Caco-2 (cell line): Measurements from ENCODE around the gene TMED5. TPM values are rescaled to one million over a fixed set of nuclear protein-coding genes. Genes with fewer than 3 reads are reported as not detected.

Experiments
- BruUV-seq: library from RNA; stranded (reverse); fragments of 400-500 nt; replicated peaks from 2 replicates; lab custom pipeline; 2021; lab: Mats Ljungman, UMichigan
- CTCF ChIA-PET: fragments of 300-600 bp; sonication (Branson Sonifier 250); formaldehyde crosslinking; loops from one replicate; lab custom pipeline; 2022; ENCODE audit warnings: antibody characterized with exemption; lab: Charles Lee
- POLR2A ChIA-PET: fragments of 300-600 bp; sonication (Branson Sonifier 250); formaldehyde crosslinking; loops from one replicate; lab custom pipeline; 2022; ENCODE audit warnings: antibody characterized with exemption; lab: Charles Lee
- DNase-seq, 2 experiments: peaks; one replicate each; pipeline versions ENCODE4 v3.0.0 to v3.0.0-alpha.2; 2020 to 2022
- H3K27me3 ChIP-seq: replicated peaks from 2 replicates; pipeline ENCODE4 v1.6.0; 2011; ENCODE audit warnings: low read length; ENCODE audit not compliant: control insufficient read depth, insufficient read depth
- H3K36me3 ChIP-seq: 2 replicates; pipeline ENCODE4 v1.5.1; 2011; ENCODE audit warnings: low read length; ENCODE audit not compliant: control insufficient read depth, insufficient read depth
- H3K4me1 ChIP-seq: fragments of 250-450 bp; sonication (Bioruptor Pico); 2 replicates; pipeline ENCODE4 v1.5.1; 2020; ENCODE audit warnings: mild to moderate bottlenecking
- H3K4me3 ChIP-seq: 2 replicates; pipeline ENCODE4 v1.5.1; 2011; ENCODE audit warnings: low read depth, mild to moderate bottlenecking, control low read depth, low read length
- H3K9me3 ChIP-seq: fragments of 250-450 bp; sonication (Bioruptor Pico); 2 replicates; pipeline ENCODE4 v1.5.1; 2020; ENCODE audit warnings: mild to moderate bottlenecking, moderate library complexity
- H3K27ac Mint-ChIP-seq: one replicate; pipeline ENCODE4 v1.8.0; 2022; ENCODE audit warnings: mixed read lengths; ENCODE audit not compliant: unreplicated experiment
- H3K27me3 Mint-ChIP-seq: one replicate; pipeline ENCODE4 v1.8.0; 2022; ENCODE audit warnings: mixed read lengths; ENCODE audit not compliant: insufficient read depth, unreplicated experiment
- H3K36me3 Mint-ChIP-seq: one replicate; pipeline ENCODE4 v1.8.0; 2022; ENCODE audit warnings: mild to moderate bottlenecking, mixed read lengths; ENCODE audit not compliant: insufficient read depth, unreplicated experiment
- H3K4me1 Mint-ChIP-seq: one replicate; pipeline ENCODE4 v1.8.0; 2022; ENCODE audit warnings: low read depth, mixed read lengths; ENCODE audit not compliant: unreplicated experiment
- H3K4me3 Mint-ChIP-seq: one replicate; pipeline ENCODE4 v1.8.0; 2022; ENCODE audit warnings: mild to moderate bottlenecking, moderate library complexity, mixed read lengths; ENCODE audit not compliant: unreplicated experiment
- H3K9me3 Mint-ChIP-seq: one replicate; pipeline ENCODE4 v1.8.0; 2022; ENCODE audit warnings: mixed read lengths; ENCODE audit not compliant: unreplicated experiment
- intact Hi-C: fragments of 100-400 bp; cut with micrococcal nuclease; formaldehyde crosslinking; loops from one replicate; pipeline ENCODE4 v1.10.0; 2022; ENCODE audit not compliant: unreplicated experiment
- total RNA-seq: library from RNA; stranded (reverse); gene quantifications from 2 replicates; pipeline ENCODE4 v1.2.3, GENCODE V29; 2022
- TF ChIP-seq, protein P1 (sequence below), 2 experiments: fragments of 200-600 bp in 1 of 2; IDR thresholded peaks; 1 replicate in 1 of 2; 2 replicates in 1 of 2; pipeline versions ENCODE4 v1.5.1 to v1.8.0; 2011 to 2022; ENCODE audit warnings: antibody characterized with exemption in 1 of 2, control low read depth in 1 of 2, inconsistent platforms in 1 of 2, low read depth in 1 of 2, low read length in 1 of 2, mild to moderate bottlenecking in 1 of 2, moderate library complexity in 1 of 2; ENCODE audit not compliant: insufficient read depth in 1 of 2, severe bottlenecking in 1 of 2, unreplicated experiment in 1 of 2

TMED5 gene
- total RNA-seq, 1 experiment from 2014 or later = 52.6 TPM

DNA sequence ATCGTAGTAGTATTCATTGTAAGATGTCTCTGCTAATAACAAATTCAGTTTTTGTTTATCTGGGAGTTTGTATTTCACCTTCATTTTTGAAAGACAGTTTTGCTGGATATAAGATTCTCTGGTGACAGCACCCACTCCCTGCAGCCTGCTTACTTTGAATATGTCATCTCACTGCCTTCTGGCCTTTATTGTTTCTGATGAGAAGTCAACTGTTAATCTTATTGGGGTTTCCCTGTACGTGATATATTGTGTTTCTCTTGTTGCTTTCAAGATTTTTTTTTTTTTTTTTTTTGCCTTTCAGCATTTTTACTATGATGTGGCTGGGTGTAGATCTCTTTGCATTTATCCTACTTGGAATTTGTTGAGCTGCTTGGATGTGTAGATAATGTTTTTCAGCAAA is 71.9 kb downstream of the TMED5 start:
- Histone ChIP-seq H3K27me3 (no peaks in the 10 kb centered on the region), H3K36me3 (no peaks in the 10 kb centered on the region), H3K4me3 (no peak overlapping the region), H3K4me1 (no peaks in the 10 kb centered on the region), H3K9me3 (no peaks in the 10 kb centered on the region)
- intact Hi-C loops = no loop called here
- BruUV-seq = no TSS peak
- ChIA-PET CTCF (no interaction called here), POLR2A (no interaction called here)
- Mint-ChIP-seq H3K9me3 (no peaks in the 10 kb centered on the region), H3K4me3 (no peak overlapping the region), H3K36me3 (peaks cover 29% of the 10 kb centered on the region), H3K4me1 (peaks cover 5% of the 10 kb centered on the region), H3K27ac (no peak overlapping the region), H3K27me3 (no peaks in the 10 kb centered on the region)
- no peak for DNase-seq
- TF ChIP-seq, protein P1, sequence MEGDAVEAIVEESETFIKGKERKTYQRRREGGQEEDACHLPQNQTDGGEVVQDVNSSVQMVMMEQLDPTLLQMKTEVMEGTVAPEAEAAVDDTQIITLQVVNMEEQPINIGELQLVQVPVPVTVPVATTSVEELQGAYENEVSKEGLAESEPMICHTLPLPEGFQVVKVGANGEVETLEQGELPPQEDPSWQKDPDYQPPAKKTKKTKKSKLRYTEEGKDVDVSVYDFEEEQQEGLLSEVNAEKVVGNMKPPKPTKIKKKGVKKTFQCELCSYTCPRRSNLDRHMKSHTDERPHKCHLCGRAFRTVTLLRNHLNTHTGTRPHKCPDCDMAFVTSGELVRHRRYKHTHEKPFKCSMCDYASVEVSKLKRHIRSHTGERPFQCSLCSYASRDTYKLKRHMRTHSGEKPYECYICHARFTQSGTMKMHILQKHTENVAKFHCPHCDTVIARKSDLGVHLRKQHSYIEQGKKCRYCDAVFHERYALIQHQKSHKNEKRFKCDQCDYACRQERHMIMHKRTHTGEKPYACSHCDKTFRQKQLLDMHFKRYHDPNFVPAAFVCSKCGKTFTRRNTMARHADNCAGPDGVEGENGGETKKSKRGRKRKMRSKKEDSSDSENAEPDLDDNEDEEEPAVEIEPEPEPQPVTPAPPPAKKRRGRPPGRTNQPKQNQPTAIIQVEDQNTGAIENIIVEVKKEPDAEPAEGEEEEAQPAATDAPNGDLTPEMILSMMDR (IDR thresholded peaks at IDR 0.05; ENCODE audit: insufficient read depth in 1 of 2, low read depth in 1 of 2, low read length in 1 of 2, severe bottlenecking in 1 of 2, unreplicated experiment in 1 of 2) = no peak

DNA sequence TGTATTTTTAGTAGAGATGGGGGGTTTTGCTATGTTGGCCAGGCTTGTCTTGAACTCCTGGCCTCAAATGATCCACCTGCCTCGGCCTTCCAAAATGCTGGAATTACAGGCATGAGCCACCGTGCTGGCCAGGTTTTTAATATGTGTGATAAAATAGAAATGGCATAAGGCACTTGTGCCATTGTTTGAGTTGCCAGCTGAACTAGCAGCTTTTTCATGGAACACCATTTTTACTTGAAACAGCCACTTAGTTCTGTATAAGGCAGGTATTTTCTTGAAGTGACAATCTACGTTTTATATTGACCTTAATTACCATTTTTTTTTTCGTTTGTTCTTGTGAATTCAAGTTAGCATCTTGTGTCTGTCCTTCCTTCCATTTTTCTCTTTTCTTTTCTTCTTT is 72.8 kb downstream of the TMED5 start:
- no peaks in the 10 kb centered on the region for H3K36me3 ChIP-seq
- no peaks in the 10 kb centered on the region for H3K27me3 ChIP-seq
- ChIA-PET CTCF (no interaction called here), POLR2A (no interaction called here)
- no TSS peak for BruUV-seq
- H3K4me3 ChIP-seq = no peak overlapping the region
- intact Hi-C loops = no loop called here
- H3K27ac Mint-ChIP-seq = no peak overlapping the region
- TF ChIP-seq, protein P1 (IDR thresholded peaks at IDR 0.05; ENCODE audit: insufficient read depth in 1 of 2, low read depth in 1 of 2, low read length in 1 of 2, severe bottlenecking in 1 of 2, unreplicated experiment in 1 of 2) = no peak
- H3K9me3 Mint-ChIP-seq = no peaks in the 10 kb centered on the region
- H3K9me3 ChIP-seq = no peaks in the 10 kb centered on the region
- H3K4me1 ChIP-seq = no peaks in the 10 kb centered on the region
- no peak for DNase-seq
- no peaks in the 10 kb centered on the region for H3K4me1 Mint-ChIP-seq
- peaks cover 28% of the 10 kb centered on the region for H3K36me3 Mint-ChIP-seq
- no peak overlapping the region for H3K4me3 Mint-ChIP-seq
- no peaks in the 10 kb centered on the region for H3K27me3 Mint-ChIP-seq

DNA sequence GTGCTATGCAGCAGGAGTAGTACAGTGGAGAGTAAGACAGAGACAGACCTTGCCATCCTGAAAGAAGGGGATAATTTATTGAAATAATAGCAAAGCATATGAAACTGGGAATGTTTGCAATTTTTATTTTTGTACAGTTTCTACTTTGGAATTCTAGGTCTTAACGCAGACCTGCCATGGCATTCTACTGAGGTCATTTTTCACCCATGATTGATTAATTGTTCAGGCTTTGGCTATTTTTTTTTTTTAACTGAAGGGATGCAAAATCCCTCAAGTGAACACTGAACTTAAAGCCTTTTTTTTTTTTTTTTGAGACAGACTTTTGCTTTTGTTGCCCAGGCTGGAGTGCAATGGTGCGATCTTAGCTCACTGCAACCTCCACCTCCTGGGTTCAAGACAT is 74.0 kb downstream of the TMED5 start:
- CTCF ChIA-PET = no interaction called here

More for the DNA sequence above, 74.0 kb downstream of the TMED5 start:
- intact Hi-C loops = no loop called here
- POLR2A ChIA-PET = no interaction called here
- Mint-ChIP-seq H3K27ac (no peak overlapping the region), H3K27me3 (no peaks in the 10 kb centered on the region), H3K36me3 (peaks cover 35% of the 10 kb centered on the region), H3K9me3 (no peaks in the 10 kb centered on the region), H3K4me1 (no peaks in the 10 kb centered on the region), H3K4me3 (no peak overlapping the region)
- TF ChIP-seq, protein P1 (IDR thresholded peaks at IDR 0.05; ENCODE audit: insufficient read depth in 1 of 2, low read depth in 1 of 2, low read length in 1 of 2, severe bottlenecking in 1 of 2, unreplicated experiment in 1 of 2) = no peak
- BruUV-seq = no TSS peak
- no peaks in the 10 kb centered on the region for H3K9me3 ChIP-seq
- DNase-seq = no peak
- H3K4me3 ChIP-seq = no peak overlapping the region
- H3K36me3 ChIP-seq = no peaks in the 10 kb centered on the region
- H3K4me1 ChIP-seq = no peaks in the 10 kb centered on the region
- H3K27me3 ChIP-seq = no peaks in the 10 kb centered on the region
